HFF-Myc (cell line): Measurements from ENCODE around the gene AQP3.

Source experiments
- DNase-seq: peaks from one replicate; pipeline ENCODE4 v3.0.0-alpha.2; 2011; ENCODE audit warnings: low read depth; ENCODE audit errors: extremely low read depth
- H3K4me3 ChIP-seq: replicated peaks from 2 replicates; pipeline ENCODE4 v1.5.1; 2011; ENCODE audit warnings: low read depth, mild to moderate bottlenecking, control low read depth, low read length
- CTCF ChIP-seq: IDR thresholded peaks from 2 replicates; pipeline ENCODE4 v1.5.1; 2012; ENCODE audit warnings: mild to moderate bottlenecking, low read depth, low read length, control low read depth; ENCODE audit errors: missing control alignments

The AQP3 gene

GRCh38 chr9:33440204-33440603 is 7.2 kb downstream of the AQP3 start:
- DNase-seq: no peak
- no peak for TF ChIP-seq CTCF
- H3K4me3 ChIP-seq: no peak overlapping the region

GRCh38 chr9:33439731-33440130 is 7.7 kb downstream of the AQP3 start:
- H3K4me3 ChIP-seq: no peak overlapping the region
- DNase-seq: no peak
- TF ChIP-seq CTCF: no peak

- DNase-seq: no peak
- TF ChIP-seq CTCF: no peak
- H3K4me3 ChIP-seq: no peak overlapping the region
Observed at GRCh38 chr9:33438926-33439680, 8.3 kb downstream of the AQP3 start.

- H3K4me3 ChIP-seq: no peak overlapping the region
- TF ChIP-seq CTCF: no peak
- DNase-seq: no peak
Observed at GRCh38 chr9:33437898-33438297, 9.5 kb downstream of the AQP3 start.

- no peak for TF ChIP-seq CTCF
Observed at GRCh38 chr9:33437205-33437604, 10.2 kb downstream of the AQP3 start.

GRCh38 chr9:33436445-33436844 is 10.9 kb downstream of the AQP3 start:
- no peak for DNase-seq
- TF ChIP-seq CTCF: no peak
- no peak overlapping the region for H3K4me3 ChIP-seq

More at GRCh38 chr9:33437205-33437604, 10.2 kb downstream of the AQP3 start:
- no peak overlapping the region for H3K4me3 ChIP-seq
- DNase-seq: no peak
